ENCODE results near the gene CPD. TPM values are rescaled to one million over a fixed set of nuclear protein-coding genes. Genes with fewer than 3 reads are reported as not detected.
"Not testable (repeated sequence)": the region's sequence is repeated elsewhere in the genome, so short reads cannot be mapped to it uniquely, and the experiment has no call there.

Gene CPD
- total RNA-seq, 2 experiments from 2014 or later = 29.0 to 36.3 TPM

DNA sequence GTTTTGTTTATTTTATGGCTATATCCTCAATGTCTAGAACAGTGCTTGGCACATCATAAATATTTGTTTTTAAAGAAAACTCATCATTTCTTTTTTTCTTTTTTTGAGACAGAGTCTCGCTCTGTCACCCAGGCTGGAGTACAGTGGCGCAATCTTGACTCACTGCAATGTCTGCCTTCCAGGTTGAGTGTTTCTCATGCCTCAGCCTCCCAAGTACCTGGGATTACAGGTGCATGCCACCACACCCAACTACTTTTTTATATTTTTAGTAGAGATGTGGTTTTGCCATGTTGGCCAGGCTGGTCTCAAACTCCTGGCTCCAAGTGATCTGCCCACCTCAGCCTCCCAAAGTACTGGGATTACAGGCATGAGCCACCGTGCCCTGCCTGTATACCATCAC is 35.5 kb upstream of the CPD start:
- CTCF ChIA-PET = interaction anchor here (1.1 to 2.2 kb wide), 2 partner anchors 9 to 19 kb away, joined by 4 to 7 read pairs; partner anchors contain the start of gene TMIGD1
- H3K27me3 Mint-ChIP-seq; ATAC-seq; POLR2A ChIA-PET; H3K9me3 Mint-ChIP-seq (ENCODE audit: low read depth); H3K27ac Mint-ChIP-seq; H3K4me3 Mint-ChIP-seq; DNase-seq; H3K36me3 Mint-ChIP-seq (ENCODE audit: low read depth): not testable (repeated sequence)
- peaks cover 21% of the 10 kb centered on the region for H3K4me1 Mint-ChIP-seq
- intact Hi-C loops (cut with DNase I, micrococcal nuclease) = loop anchor here (5.0 kb wide), 2 partner anchors 69 to 374 kb away; no protein-coding TSS in a partner anchor

DNA sequence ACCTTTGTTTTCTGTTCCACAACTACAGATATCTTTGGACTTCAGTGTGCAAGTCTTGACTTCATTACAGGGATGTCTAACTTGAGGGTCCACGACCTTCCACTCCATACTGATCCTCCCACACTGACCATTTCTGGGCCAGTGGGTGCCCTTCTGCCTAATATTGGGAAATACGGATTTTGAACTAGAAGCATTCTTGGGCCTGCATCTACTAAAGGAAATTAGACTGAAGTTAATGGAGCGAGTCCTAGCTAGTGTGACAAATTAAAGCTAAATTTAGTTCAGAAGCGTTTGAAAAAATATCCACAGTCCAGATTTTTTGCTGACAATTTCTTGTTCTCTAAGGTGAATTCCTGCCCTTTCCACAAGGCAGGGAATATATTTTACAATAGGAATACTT is 34.9 kb upstream of the CPD start:
- Mint-ChIP-seq H3K4me3 (no peak overlapping the region), H3K4me1 (peaks cover 21% of the 10 kb centered on the region), H3K27me3 (no peaks in the 10 kb centered on the region), H3K27ac (no peak overlapping the region), H3K9me3 (ENCODE audit: low read depth) (no peaks in the 10 kb centered on the region), H3K36me3 (ENCODE audit: low read depth) (no peaks in the 10 kb centered on the region)
- ATAC-seq (no peak), DNase-seq (no peak)
- POLR2A ChIA-PET = no interaction called here
- intact Hi-C loops (cut with DNase I, micrococcal nuclease) = loop anchor here (5.0 kb wide), 2 partner anchors 69 to 374 kb away; no protein-coding TSS in a partner anchor
- CTCF ChIA-PET = interaction anchor here (0.7 to 2.2 kb wide), 4 partner anchors 16 to 239 kb away, joined by 3 to 7 read pairs (median 5); no protein-coding TSS in a partner anchor

- DNase-seq (no peak), ATAC-seq (no peak)
- Mint-ChIP-seq H3K36me3 (ENCODE audit: low read depth) (no peaks in the 10 kb centered on the region), H3K27me3 (no peaks in the 10 kb centered on the region), H3K4me1 (peaks cover 21% of the 10 kb centered on the region), H3K9me3 (ENCODE audit: low read depth) (no peaks in the 10 kb centered on the region), H3K4me3 (no peak overlapping the region), H3K27ac (no peak overlapping the region)
- intact Hi-C loops (cut with DNase I, micrococcal nuclease) = loop anchor here (5.0 kb wide), 2 partner anchors 68 to 373 kb away; no protein-coding TSS in a partner anchor
- ChIA-PET CTCF (interaction anchor here (0.6 to 2.2 kb wide), 10 partner anchors 8 to 239 kb away, joined by 3 to 11 read pairs (median 4); no protein-coding TSS in a partner anchor), POLR2A (interaction anchor here (0.5 kb wide), 1 partner anchor 19 kb away, joined by 5 read pairs; no protein-coding TSS in a partner anchor)
These were observed 34.2 kb upstream of the CPD start for GRCh38 chr17:30344283-30345088.

- peaks cover 17% of the 10 kb centered on the region for H3K4me1 Mint-ChIP-seq
- H3K27ac Mint-ChIP-seq = no peak overlapping the region
- ChIA-PET POLR2A (interaction anchor here (1.0 to 1.2 kb wide), 2 partner anchors 13 to 18 kb away, joined by 3 read pairs; no protein-coding TSS in a partner anchor), CTCF (interaction anchor here (0.6 to 2.2 kb wide), 11 partner anchors 9 to 1537 kb away, joined by 3 to 11 read pairs (median 5); no protein-coding TSS in a partner anchor)
- no peak overlapping the region for H3K4me3 Mint-ChIP-seq
- intact Hi-C loops (cut with DNase I, micrococcal nuclease) = no loop called here
- DNase-seq = no peak
- no peaks in the 10 kb centered on the region for H3K36me3 Mint-ChIP-seq (ENCODE audit: low read depth)
- no peaks in the 10 kb centered on the region for H3K27me3 Mint-ChIP-seq
- ATAC-seq = no peak
- H3K9me3 Mint-ChIP-seq (ENCODE audit: low read depth) = no peaks in the 10 kb centered on the region
These were observed 33.7 kb upstream of the CPD start for GRCh38 chr17:30345089-30345433.

GRCh38 chr17:30345527-30346075 is 33.1 kb upstream of the CPD start:
- peak overlapping the region; percentile 64 for H3K27ac Mint-ChIP-seq
- peaks cover 12% of the 10 kb centered on the region for H3K4me1 Mint-ChIP-seq
- H3K4me3 Mint-ChIP-seq = no peak overlapping the region
- ChIA-PET POLR2A (interaction anchor here (1.0 to 1.2 kb wide), 2 partner anchors 13 to 18 kb away, joined by 3 read pairs; no protein-coding TSS in a partner anchor), CTCF (interaction anchor here (0.6 to 2.0 kb wide), 11 partner anchors 9 to 1537 kb away, joined by 3 to 11 read pairs (median 4); partner anchors contain the start of gene BLMH)
- H3K9me3 Mint-ChIP-seq (ENCODE audit: low read depth) = no peaks in the 10 kb centered on the region
- peak; percentile 94 for ATAC-seq
- DNase-seq = peak; percentile 49
- H3K27me3 Mint-ChIP-seq = no peaks in the 10 kb centered on the region
- intact Hi-C loops (cut with DNase I, micrococcal nuclease) = no loop called here
- H3K36me3 Mint-ChIP-seq (ENCODE audit: low read depth) = no peaks in the 10 kb centered on the region

DNA sequence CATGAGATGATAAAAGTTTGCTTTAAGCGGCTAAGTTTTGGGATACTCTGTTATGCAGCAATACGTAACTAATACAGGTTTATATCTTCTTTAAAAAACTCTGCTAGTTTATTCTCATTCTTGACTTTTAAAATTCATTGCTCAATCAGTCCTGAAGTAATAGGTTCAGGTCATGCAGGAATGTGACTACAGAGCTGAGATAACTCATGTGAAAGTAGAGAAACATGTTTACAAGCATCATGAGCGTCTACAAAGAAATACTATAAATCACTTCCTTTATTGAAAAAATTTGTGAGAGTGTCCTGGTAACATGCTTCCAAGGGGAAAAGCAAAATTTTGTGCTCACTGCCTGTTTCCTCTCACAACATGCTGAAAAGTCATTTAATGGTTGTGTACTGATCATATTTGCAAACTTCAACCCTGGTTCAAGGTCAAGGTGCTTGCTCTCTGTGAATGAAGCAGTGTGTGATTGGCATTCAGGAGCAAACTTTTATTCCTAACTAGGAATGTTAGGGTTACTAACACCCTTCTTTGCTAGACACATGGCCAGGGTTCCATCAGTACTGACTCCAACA is 32.4 kb upstream of the CPD start:
- POLR2A ChIA-PET = interaction anchor here (1.0 to 1.2 kb wide), 2 partner anchors 14 to 17 kb away, joined by 3 read pairs; no protein-coding TSS in a partner anchor
- no peak for DNase-seq
- intact Hi-C loops (cut with DNase I, micrococcal nuclease) = no loop called here
- Mint-ChIP-seq H3K4me1 (peaks cover 9% of the 10 kb centered on the region), H3K9me3 (ENCODE audit: low read depth) (no peaks in the 10 kb centered on the region), H3K27ac (peak overlapping the region; percentile 64), H3K27me3 (no peaks in the 10 kb centered on the region), H3K4me3 (no peak overlapping the region), H3K36me3 (ENCODE audit: low read depth) (no peaks in the 10 kb centered on the region)
- CTCF ChIA-PET = interaction anchor here (0.6 to 2.0 kb wide), 6 partner anchors 8 to 239 kb away, joined by 3 to 11 read pairs (median 5); partner anchors contain the start of gene BLMH
- no peak for ATAC-seq

- Mint-ChIP-seq H3K27ac (no peak overlapping the region), H3K9me3 (ENCODE audit: low read depth) (no peaks in the 10 kb centered on the region), H3K36me3 (ENCODE audit: low read depth) (no peaks in the 10 kb centered on the region), H3K27me3 (no peaks in the 10 kb centered on the region), H3K4me3 (no peak overlapping the region), H3K4me1 (peaks cover 9% of the 10 kb centered on the region)
- ChIA-PET POLR2A (interaction anchor here (0.7 kb wide), 1 partner anchor 8 kb away, joined by 3 read pairs; no protein-coding TSS in a partner anchor), CTCF (interaction anchor here (0.6 to 1.7 kb wide), 3 partner anchors 11 to 148 kb away, joined by 3 to 6 read pairs (median 3); no protein-coding TSS in a partner anchor)
- ATAC-seq = no peak
- DNase-seq = no peak
- intact Hi-C loops (cut with DNase I, micrococcal nuclease) = no loop called here
These were observed 31.2 kb upstream of the CPD start for GRCh38 chr17:30347488-30347887.

DNA sequence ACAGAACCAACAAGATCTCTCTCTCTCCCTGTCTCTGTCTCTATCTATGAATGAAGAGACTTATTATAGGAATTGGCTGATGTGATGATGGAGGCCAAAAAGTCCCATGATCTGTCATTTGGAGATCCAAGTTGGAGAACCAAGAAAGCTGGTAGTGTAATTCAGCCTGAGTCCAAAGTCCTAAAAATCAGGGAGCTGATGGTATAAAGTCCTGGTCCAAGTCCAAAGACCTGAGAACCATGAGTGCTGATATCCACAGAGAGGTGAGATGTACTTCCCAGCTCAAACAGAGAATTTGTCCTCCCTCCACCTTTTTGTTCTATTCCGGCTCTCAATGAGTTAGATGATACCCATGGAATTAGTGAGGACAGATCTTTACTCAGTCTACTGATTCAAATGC is 29.5 kb upstream of the CPD start:
- Mint-ChIP-seq H3K9me3 (ENCODE audit: low read depth) (no peaks in the 10 kb centered on the region), H3K36me3 (ENCODE audit: low read depth) (no peaks in the 10 kb centered on the region), H3K4me1 (peaks cover 9% of the 10 kb centered on the region), H3K4me3 (no peak overlapping the region), H3K27ac (no peak overlapping the region), H3K27me3 (no peaks in the 10 kb centered on the region)
- ChIA-PET POLR2A (no interaction called here), CTCF (interaction anchor here (0.6 to 1.2 kb wide), 4 partner anchors 10 to 223 kb away, joined by 3 read pairs; no protein-coding TSS in a partner anchor)
- no peak for ATAC-seq
- intact Hi-C loops (cut with DNase I, micrococcal nuclease) = no loop called here
- no peak for DNase-seq

- CTCF ChIA-PET = interaction anchor here (0.5 kb wide), 1 partner anchor 735 kb away, joined by 3 read pairs; no protein-coding TSS in a partner anchor
- not testable (repeated sequence) for H3K27ac Mint-ChIP-seq
These were observed 27.5 kb upstream of the CPD start for GRCh38 chr17:30351263-30351662.

GRCh38 chr17:30351735-30352134 is 27.0 kb upstream of the CPD start:
- peaks cover 11% of the 10 kb centered on the region for H3K4me1 Mint-ChIP-seq
- H3K27ac Mint-ChIP-seq = no peak overlapping the region
- H3K27me3 Mint-ChIP-seq = no peaks in the 10 kb centered on the region
- no peaks in the 10 kb centered on the region for H3K36me3 Mint-ChIP-seq (ENCODE audit: low read depth)
- ATAC-seq = no peak
- no peak for DNase-seq
- ChIA-PET POLR2A (no interaction called here), CTCF (interaction anchor here (0.5 to 1.5 kb wide), 3 partner anchors 11 to 734 kb away, joined by 3 to 6 read pairs (median 3); no protein-coding TSS in a partner anchor)
- H3K4me3 Mint-ChIP-seq = no peak overlapping the region
- H3K9me3 Mint-ChIP-seq (ENCODE audit: low read depth) = no peaks in the 10 kb centered on the region
- intact Hi-C loops (cut with DNase I, micrococcal nuclease) = no loop called here

More at GRCh38 chr17:30351263-30351662, 27.5 kb upstream of the CPD start:
- intact Hi-C loops (cut with DNase I, micrococcal nuclease); H3K4me3 Mint-ChIP-seq; DNase-seq; H3K9me3 Mint-ChIP-seq (ENCODE audit: low read depth); H3K27me3 Mint-ChIP-seq; POLR2A ChIA-PET; ATAC-seq; H3K36me3 Mint-ChIP-seq (ENCODE audit: low read depth): not testable (repeated sequence)
- peaks cover 12% of the 10 kb centered on the region for H3K4me1 Mint-ChIP-seq

- intact Hi-C loops (cut with DNase I, micrococcal nuclease) = no loop called here
- no peak overlapping the region for H3K27ac Mint-ChIP-seq
- ChIA-PET POLR2A (no interaction called here), CTCF (interaction anchor here (1.1 to 1.5 kb wide), 2 partner anchors 12 to 18 kb away, joined by 3 to 6 read pairs; no protein-coding TSS in a partner anchor)
- DNase-seq (no peak), ATAC-seq (no peak)
- no peak overlapping the region for H3K4me3 Mint-ChIP-seq
- peaks cover 11% of the 10 kb centered on the region for H3K4me1 Mint-ChIP-seq
- H3K36me3 Mint-ChIP-seq (ENCODE audit: low read depth) = no peaks in the 10 kb centered on the region
- no peaks in the 10 kb centered on the region for H3K9me3 Mint-ChIP-seq (ENCODE audit: low read depth)
- no peaks in the 10 kb centered on the region for H3K27me3 Mint-ChIP-seq
These were observed 26.4 kb upstream of the CPD start for GRCh38 chr17:30352240-30352814.
